HG03175 (cell line): ENCODE measurements around the gene CFAP119.

Experiments
- ATAC-seq: cut with Tn5 transposase; IDR thresholded peaks from one replicate; pipeline ENCODE4 v1.9.1; 2021; ENCODE audit warnings: mild to moderate bottlenecking, moderate library complexity; ENCODE audit not compliant: unreplicated experiment

The CFAP119 gene

GRCh38 chr16:30762991-30763725 lies 1.3 kb upstream of the CFAP119 start:
- ATAC-seq, result no peak

- peak; percentile 28 for ATAC-seq
These were observed 385 bp downstream of the CFAP119 start for GRCh38 chr16:30761427-30761927.

DNA sequence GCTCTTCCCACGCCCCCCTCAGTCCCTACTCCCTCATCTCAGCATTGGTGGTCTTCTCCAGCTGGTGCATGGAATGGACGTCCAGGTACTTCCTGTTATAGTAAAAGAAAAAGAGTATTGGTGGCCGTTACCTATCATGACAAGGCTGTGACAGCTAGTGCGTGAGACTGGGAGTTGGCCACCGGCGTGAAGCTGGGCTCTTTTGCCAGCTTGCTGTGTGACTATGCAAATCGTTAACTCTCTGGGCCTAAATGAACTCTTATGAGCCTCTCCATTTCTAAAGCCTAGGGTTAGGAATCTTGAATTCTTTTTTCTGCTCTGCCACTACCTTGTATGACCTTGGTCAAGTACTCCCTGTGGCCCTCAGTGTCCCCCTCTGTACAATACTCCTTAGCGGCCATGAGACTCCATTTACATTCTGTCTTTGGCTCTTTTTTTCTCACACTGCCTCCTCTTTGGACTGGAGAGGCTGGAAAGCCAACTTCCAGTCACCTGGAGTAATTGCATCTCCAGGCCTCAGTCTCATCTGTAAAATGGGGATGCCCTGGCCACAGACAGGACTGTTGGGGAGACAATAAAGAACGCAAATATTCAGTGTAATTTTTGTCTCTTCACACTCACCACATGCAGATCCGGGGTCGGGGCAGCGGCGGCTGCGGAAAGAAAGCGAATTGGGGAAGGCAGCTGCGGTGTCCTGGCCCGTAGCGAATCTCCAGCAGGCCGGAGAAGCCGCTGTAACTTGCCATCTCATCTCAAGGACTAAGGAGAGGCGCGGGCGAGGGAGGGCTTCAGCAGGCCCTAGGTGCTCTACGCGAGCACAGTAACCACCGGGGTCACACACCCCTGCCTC lies 1.1 kb downstream of the CFAP119 start:
- ATAC-seq, result no peak

- no peak for ATAC-seq
These were observed 1.8 kb downstream of the CFAP119 start for GRCh38 chr16:30760001-30760559.

- no peak for ATAC-seq
These were observed 2.8 kb downstream of the CFAP119 start for GRCh38 chr16:30758988-30759491.

GRCh38 chr16:30757316-30757715 lies 4.5 kb downstream of the CFAP119 start:
- ATAC-seq, result no peak

GRCh38 chr16:30756781-30757100 lies 5.1 kb downstream of the CFAP119 start:
- no peak for ATAC-seq

- no peak for ATAC-seq
These were observed 5.7 kb downstream of the CFAP119 start for GRCh38 chr16:30755955-30756780.

GRCh38 chr16:30753596-30753995 lies 8.3 kb downstream of the CFAP119 start:
- ATAC-seq, result no peak

GRCh38 chr16:30750876-30751465 lies 10.9 kb downstream of the CFAP119 start:
- ATAC-seq, result no peak

- no peak for ATAC-seq
These were observed 11.7 kb downstream of the CFAP119 start for GRCh38 chr16:30750201-30750600.

DNA sequence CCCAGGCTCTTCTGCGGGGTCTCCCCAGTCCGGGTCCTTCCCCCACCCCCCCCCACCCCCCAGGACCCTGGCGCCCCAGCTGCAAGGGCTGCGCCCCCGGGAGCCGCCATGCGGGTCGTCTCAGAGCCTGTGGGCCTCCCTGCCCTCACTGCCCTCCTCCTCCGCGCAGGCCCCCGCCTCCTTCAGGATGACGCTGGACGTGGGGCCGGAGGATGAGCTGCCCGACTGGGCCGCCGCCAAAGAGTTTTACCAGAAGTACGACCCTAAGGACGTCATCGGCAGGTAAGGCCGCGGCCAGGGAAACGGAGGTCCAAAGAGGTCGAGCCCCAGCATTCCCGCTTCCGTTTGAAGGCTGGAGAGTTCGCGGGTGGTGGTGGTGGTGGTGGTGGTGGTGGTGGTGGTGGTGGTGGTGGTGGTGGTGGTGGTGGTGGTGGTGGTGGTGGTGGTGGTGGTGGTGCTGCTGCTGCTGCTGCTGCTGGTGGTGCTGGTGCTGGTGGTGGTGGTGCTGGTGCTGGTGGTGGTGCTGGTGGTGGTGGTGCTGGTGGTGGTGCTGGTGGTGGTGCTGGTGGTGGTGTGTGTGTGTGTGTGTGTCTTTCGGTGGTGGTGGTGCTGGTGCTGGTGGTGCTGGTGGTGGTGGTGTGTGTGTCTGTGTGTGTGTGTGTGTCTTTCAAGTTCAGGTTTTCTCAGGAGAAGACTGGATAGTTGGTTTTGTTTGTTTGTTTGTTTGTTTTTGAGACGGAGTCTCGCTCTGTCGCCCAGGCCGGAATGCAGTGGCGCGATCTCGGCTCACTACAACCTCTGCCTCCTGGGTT lies 13.0 kb downstream of the CFAP119 start:
- ATAC-seq, result peak; percentile 21

DNA sequence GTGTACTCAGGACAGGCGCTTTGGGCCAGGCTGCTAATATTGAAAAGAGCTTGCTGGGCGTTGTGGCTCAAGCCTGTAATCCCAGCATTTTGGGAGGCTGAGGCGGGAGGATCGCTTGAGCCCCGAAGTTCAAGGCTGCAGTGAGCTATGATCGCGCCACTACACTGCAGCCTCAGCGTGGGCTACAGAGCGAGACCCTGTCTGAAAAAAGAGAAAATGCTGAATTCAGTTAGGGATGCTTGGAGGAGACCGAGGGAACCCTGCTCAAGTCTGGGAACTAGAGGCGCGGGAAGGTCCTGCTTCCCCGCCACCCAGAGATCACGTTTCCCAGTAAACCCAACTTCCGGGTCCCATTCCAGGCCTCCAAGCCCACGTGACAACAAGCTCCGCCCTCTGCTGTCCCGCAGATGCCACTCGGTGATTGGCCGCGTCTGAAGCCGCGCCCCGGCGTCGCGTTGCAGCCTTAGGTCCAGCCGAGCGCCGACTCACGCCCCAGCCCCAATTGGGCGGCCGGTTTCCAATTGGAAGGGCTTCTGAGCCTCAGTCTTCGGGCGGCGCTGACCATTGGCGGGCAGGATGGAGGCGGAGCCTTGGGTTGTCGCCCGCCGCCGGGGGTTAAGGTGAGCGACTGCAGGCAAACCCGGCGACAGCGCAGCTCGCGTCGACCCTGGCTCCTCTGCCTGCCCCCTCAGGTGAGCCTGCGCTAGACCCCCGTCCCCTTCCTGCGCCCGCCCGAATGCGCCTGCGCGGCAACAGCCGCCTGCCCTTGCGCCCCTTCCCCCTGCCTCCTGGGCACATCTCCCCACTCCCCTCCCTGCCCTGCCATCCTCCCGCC lies 13.8 kb downstream of the CFAP119 start, which contains the start of gene PHKG2:
Gene PHKG2, plus strand, starts transcription at position 627 of the 835 bp plus-strand sequence. CDS start 396 bp downstream, outside the sequence.
- peak; percentile 96 for ATAC-seq

- no peak for ATAC-seq
These were observed 14.5 kb downstream of the CFAP119 start for GRCh38 chr16:30747331-30747730.

GRCh38 chr16:30746638-30747175 lies 15.2 kb downstream of the CFAP119 start:
- no peak for ATAC-seq

DNA sequence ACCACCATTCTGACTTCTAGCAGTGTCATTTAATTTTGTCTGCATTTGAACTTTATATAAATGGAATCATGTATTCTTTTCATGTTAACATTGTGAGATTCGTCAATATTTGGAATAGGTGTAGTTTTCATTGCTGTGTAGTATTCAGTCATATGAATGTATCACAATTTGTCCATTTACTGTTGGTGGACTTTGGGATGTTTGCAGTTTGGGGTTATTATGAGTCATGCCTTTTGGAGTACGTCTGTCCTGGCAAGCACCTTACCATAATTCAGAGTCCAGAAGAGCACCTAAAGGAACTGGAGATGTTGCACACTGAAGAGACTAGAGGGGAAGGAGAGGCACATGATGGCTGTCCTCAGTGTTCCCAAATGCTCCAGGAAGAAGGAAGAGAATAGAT lies 16.8 kb downstream of the CFAP119 start:
- no peak for ATAC-seq

- ATAC-seq, result no peak
These were observed 17.7 kb downstream of the CFAP119 start for GRCh38 chr16:30744183-30744582.

DNA sequence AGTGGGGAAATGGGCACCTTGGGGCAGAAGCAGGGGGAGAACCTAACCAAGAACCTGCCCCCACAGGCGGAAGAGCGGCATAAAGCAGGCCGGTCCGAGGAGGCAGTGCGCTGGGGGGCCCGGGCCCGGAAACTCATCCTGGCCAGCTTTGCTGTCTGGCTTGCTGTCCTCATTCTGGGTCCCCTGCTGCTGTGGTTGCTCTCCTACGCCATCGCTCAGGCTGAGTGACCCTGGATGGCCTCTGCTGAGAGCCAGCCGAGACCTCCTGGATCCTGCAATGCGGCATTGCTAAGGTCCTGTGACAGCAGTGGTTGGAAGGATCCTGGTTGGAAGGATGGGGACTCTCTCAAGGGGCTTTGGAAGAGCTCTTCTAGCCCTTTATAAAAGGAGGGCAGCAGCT lies 18.1 kb downstream of the CFAP119 start:
- no peak for ATAC-seq
